HEK293 (cell line): ENCODE data around the gene RAD21L1.

Source experiments
- ATF2 ChIP-seq: fragments of 450-650 bp; formaldehyde crosslinking; IDR thresholded peaks from 2 replicates; pipeline ENCODE4 v1.5.1; 2016; ENCODE audit warnings: missing biosample characterization, missing genetic modification characterization, low read depth
- FEZF1 ChIP-seq: fragments of 450-650 bp; formaldehyde crosslinking; IDR thresholded peaks from 2 replicates; pipeline ENCODE4 v1.5.1; 2016; ENCODE audit warnings: missing biosample characterization, missing genetic modification characterization
- HOXA7 ChIP-seq: sonication (generic); formaldehyde crosslinking; IDR thresholded peaks from 2 replicates; pipeline ENCODE4 v1.8.1; 2022; ENCODE audit warnings: missing genetic modification reagents, borderline replicate concordance
- SCRT1 ChIP-seq: fragments of 450-650 bp; formaldehyde crosslinking; IDR thresholded peaks from 2 replicates; pipeline ENCODE4 v1.5.1; 2016; ENCODE audit warnings: missing biosample characterization, missing genetic modification characterization, borderline replicate concordance
- SP7 ChIP-seq: fragments of 450-650 bp; formaldehyde crosslinking; IDR thresholded peaks from 2 replicates; pipeline ENCODE4 v1.5.1; 2016; ENCODE audit warnings: missing biosample characterization, missing genetic modification characterization
- YY1 ChIP-seq: fragments of 450-650 bp; formaldehyde crosslinking; IDR thresholded peaks from 2 replicates; pipeline ENCODE4 v1.5.1; 2018; ENCODE audit warnings: missing biosample characterization, missing genetic modification characterization
- ZNF138 ChIP-seq: fragments of 450-650 bp; formaldehyde crosslinking; IDR thresholded peaks from 2 replicates; pipeline ENCODE4 v1.5.1; 2016; ENCODE audit warnings: missing biosample characterization, missing genetic modification characterization, borderline replicate concordance
- ZNF24 ChIP-seq: fragments of 450-650 bp; formaldehyde crosslinking; IDR thresholded peaks from 2 replicates; pipeline ENCODE4 v1.5.1; 2016; ENCODE audit warnings: missing biosample characterization, missing genetic modification characterization
- ZNF324 ChIP-seq: fragments of 450-650 bp; formaldehyde crosslinking; IDR thresholded peaks from 2 replicates; pipeline ENCODE4 v1.5.1; 2016; ENCODE audit warnings: missing biosample characterization, missing genetic modification characterization
- ZNF335 ChIP-seq: fragments of 450-650 bp; formaldehyde crosslinking; conservative IDR thresholded peaks from 2 replicates; pipeline ENCODE4 v1.5.1; 2016; ENCODE audit warnings: missing biosample characterization, missing genetic modification characterization
- ZNF677 ChIP-seq: fragments of 450-650 bp; IDR thresholded peaks from 2 replicates; pipeline ENCODE4 v1.5.0; 2018; ENCODE audit warnings: missing biosample characterization, mild to moderate bottlenecking, missing genetic modification characterization, moderate library complexity
- TF ChIP-seq, protein P1 (sequence below): sonication (generic); formaldehyde crosslinking; IDR thresholded peaks from 2 replicates; pipeline ENCODE4 v1.8.1; 2022; ENCODE audit warnings: mild to moderate bottlenecking, moderate library complexity, missing genetic modification reagents
- TF ChIP-seq, protein P2 (sequence below): fragments of 450-650 bp; formaldehyde crosslinking; IDR thresholded peaks from 2 replicates; pipeline ENCODE4 v1.5.1; 2016; ENCODE audit warnings: missing biosample characterization, missing genetic modification characterization

DNA sequence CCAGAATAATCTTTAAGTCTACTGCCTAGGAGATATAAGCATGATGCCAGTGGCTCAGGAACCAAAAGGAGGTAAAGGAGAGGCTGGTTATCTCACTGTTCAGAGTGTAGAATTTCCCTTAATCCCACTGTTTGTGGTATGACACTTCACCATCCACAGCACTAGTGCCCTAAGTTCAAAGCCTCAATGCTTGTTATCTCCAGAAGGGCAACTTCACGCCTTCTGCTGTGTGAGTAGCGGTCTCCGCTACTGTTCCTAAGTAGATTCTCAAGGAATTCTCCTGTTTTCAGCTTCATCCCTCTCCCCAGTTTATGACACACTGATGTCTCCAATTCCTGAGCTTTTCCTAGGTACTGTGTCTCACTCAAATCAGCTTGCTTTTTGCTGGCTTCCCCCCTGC lies 26.6 kb downstream of the RAD21L1 start:
- TF ChIP-seq ZNF24 (no peak), FEZF1 (no peak), ZNF324 (tag by site-specific recombination) (no peak), ZNF677 (no peak), ZNF138 (tag by site-specific recombination) (no peak), ATF2 (tag by site-specific recombination) (no peak), YY1 (tag by site-specific recombination) (no peak), ZNF335 (no peak), HOXA7 (CRISPR knock-in tag) (no peak), SCRT1 (no peak), SP7 (no peak)
- TF ChIP-seq, protein P1, sequence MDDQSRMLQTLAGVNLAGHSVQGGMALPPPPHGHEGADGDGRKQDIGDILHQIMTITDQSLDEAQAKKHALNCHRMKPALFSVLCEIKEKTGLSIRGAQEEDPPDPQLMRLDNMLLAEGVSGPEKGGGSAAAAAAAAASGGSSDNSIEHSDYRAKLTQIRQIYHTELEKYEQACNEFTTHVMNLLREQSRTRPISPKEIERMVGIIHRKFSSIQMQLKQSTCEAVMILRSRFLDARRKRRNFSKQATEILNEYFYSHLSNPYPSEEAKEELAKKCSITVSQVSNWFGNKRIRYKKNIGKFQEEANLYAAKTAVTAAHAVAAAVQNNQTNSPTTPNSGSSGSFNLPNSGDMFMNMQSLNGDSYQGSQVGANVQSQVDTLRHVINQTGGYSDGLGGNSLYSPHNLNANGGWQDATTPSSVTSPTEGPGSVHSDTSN (CRISPR knock-in tag) = no peak
- TF ChIP-seq, protein P2, sequence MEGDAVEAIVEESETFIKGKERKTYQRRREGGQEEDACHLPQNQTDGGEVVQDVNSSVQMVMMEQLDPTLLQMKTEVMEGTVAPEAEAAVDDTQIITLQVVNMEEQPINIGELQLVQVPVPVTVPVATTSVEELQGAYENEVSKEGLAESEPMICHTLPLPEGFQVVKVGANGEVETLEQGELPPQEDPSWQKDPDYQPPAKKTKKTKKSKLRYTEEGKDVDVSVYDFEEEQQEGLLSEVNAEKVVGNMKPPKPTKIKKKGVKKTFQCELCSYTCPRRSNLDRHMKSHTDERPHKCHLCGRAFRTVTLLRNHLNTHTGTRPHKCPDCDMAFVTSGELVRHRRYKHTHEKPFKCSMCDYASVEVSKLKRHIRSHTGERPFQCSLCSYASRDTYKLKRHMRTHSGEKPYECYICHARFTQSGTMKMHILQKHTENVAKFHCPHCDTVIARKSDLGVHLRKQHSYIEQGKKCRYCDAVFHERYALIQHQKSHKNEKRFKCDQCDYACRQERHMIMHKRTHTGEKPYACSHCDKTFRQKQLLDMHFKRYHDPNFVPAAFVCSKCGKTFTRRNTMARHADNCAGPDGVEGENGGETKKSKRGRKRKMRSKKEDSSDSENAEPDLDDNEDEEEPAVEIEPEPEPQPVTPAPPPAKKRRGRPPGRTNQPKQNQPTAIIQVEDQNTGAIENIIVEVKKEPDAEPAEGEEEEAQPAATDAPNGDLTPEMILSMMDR (tag by site-specific recombination) = no peak
